Measurements from ENCODE around the gene MALSU1.

MALSU1 gene

GRCh38 chr7:23298885-23299769, at the start of gene MALSU1:
Gene MALSU1, plus strand, starts transcription at chr7:23299339. Its CDS starts 14 bp downstream, at chr7:23299353.
- peak; percentile 94 for DNase-seq (ENCODE audit: low read depth)

DNA sequence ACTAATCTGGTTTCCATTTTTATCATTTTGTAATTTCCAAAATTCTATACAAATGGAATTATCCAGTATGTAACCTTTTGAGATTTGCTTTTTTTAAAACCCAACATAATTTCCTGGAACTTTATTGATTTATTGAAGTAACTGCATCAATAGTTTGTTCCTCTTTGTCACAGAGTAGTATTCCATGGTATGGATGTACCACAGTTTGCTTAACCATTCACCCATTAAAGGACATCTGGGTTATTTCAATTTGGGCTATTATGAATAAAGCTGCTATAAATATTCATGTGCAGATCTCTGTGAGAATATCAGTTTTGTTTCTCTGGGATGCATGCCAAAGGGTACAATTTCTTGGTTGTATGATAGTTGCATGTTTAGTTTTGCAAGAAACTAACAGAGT, 49.7 kb upstream of the MALSU1 start:
- no peak for DNase-seq (ENCODE audit: low read depth)

DNA sequence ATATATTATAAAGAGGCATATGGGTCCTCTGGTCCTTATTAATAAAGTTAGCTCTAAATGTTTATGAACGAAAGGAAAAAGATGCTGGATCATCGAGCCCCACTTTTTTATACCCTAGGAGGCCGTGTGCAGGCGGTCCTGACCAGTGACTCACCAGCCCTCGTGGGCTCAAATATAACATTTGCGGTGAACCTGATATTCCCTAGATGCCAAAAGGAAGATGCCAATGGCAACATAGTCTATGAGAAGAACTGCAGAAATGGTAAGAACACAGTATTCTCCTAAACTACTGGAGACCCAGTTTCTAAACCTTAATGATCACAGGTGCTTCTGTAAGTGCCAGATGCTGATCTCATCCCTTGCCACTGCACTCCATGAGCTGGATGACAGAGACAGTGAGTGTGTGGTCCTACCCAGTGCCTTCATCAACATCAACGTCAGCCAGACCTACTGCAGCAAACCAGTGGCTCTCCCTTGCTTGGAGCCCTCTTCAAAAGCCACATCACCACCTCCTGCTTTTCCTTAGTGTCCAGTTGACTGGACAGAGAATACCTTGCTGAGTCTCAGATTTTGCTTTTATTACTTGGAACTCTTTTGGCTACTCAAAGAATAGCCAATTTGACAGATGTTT, 45.0 kb upstream of the MALSU1 start:
- DNase-seq (ENCODE audit: low read depth): peak; percentile 78

DNA sequence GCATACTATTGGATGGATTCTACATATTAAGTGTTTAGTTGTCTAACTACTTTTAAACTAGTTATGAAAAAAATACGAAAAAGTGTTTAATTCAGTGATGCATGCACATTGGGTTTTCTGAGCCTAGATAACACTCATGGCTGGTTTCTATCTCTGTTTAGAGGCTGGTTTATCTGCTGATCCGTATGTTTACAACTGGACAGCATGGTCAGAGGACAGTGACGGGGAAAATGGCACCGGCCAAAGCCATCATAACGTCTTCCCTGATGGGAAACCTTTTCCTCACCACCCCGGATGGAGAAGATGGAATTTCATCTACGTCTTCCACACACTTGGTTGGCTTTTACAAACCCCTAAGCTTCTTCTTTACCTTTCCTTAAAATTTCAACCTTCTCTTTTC, 42.4 kb upstream of the MALSU1 start:
- no peak for DNase-seq (ENCODE audit: low read depth)

DNA sequence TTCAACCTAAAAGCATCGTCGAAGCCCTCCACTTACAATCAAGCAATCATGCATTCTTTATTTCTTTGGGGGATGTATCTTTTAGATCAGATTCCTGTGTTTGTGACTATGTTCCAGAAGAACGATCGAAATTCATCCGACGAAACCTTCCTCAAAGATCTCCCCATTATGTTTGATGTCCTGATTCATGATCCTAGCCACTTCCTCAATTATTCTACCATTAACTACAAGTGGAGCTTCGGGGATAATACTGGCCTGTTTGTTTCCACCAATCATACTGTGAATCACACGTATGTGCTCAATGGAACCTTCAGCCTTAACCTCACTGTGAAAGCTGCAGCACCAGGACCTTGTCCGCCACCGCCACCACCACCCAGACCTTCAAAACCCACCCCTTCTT, 38.8 kb upstream of the MALSU1 start:
- DNase-seq (ENCODE audit: low read depth): no peak

DNA sequence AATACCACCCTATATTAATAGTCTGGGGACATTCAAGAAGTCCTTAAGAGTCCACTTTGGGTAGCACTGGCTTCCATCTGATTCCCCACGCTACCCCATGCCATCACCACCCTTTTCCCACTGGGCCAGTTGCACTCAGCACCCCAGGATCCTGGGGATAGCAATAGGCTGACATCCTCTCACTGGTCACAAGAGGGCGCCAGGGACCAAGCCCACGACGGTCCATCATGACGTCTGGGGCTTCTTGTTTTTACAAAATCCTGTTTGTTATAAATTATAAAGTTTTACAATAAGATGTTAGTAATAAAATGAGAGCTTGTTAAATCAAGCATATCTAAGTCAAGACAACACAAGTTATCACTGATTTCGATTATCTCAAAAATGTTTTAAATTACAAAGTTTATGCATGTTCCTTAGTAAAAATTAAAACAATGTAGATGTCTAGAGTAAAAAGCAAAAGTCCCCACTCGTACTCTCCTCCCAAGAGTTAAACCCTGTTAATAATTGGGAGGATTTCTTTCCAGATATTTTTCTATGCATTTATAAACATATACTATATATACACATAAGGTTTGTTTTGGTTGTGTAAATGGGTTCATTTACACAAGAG, 37.2 kb upstream of the MALSU1 start:
- DNase-seq (ENCODE audit: low read depth): no peak

GRCh38 chr7:23264916-23265458, 34.2 kb upstream of the MALSU1 start:
- DNase-seq (ENCODE audit: low read depth): no peak

GRCh38 chr7:23266918-23267317, 32.2 kb upstream of the MALSU1 start:
- DNase-seq (ENCODE audit: low read depth): no peak

DNA sequence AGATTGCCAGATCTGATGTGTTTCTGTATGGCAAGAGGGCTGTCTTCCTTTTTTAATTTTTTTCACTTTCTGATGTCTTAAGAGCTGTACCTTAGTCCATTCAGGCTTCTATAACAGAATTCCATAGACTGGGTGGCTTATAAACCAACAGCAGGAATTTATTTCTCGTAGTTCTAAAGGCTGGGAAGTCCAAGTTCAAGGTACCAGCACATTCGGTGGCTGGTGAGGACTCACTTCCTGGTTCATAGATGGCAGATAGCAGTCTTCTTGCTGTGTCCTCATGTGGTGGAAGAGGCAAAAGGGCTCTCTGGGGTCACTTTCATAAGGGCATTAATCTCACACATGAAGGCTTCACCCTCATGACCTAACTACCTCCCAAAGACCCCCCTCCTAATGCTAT, 31.8 kb upstream of the MALSU1 start:
- DNase-seq (ENCODE audit: low read depth): no peak

DNA sequence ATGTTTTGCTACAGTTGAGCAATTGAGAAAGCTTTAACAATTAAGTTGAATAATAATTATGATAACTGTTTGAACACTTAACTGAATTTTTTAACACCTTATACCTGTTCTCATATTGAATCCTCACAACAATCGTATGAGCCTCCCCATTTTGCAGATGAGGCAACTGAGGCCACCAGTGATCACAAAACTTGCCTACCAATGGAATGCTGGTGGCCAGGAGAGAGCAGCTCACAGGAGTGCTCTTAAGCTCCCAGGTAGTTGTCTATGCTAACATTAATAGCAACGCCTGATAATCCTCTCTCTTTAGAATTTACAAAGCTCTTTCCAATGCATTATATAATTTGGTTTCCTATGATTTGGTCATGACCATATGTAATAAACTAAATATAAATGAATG, 31.0 kb upstream of the MALSU1 start:
- no peak for DNase-seq (ENCODE audit: low read depth)

- no peak for DNase-seq (ENCODE audit: low read depth)
Observed at GRCh38 chr7:23268746-23269145, 30.4 kb upstream of the MALSU1 start.

GRCh38 chr7:23272275-23272674, 26.9 kb upstream of the MALSU1 start:
- no peak for DNase-seq (ENCODE audit: low read depth)

GRCh38 chr7:23273141-23273599, 26.0 kb upstream of the MALSU1 start:
- DNase-seq (ENCODE audit: low read depth): peak; percentile 28

- no peak for DNase-seq (ENCODE audit: low read depth)
Observed at GRCh38 chr7:23275912-23276311, 23.2 kb upstream of the MALSU1 start.

- no peak for DNase-seq (ENCODE audit: low read depth)
Observed at GRCh38 chr7:23276376-23276775, 22.8 kb upstream of the MALSU1 start.

DNA sequence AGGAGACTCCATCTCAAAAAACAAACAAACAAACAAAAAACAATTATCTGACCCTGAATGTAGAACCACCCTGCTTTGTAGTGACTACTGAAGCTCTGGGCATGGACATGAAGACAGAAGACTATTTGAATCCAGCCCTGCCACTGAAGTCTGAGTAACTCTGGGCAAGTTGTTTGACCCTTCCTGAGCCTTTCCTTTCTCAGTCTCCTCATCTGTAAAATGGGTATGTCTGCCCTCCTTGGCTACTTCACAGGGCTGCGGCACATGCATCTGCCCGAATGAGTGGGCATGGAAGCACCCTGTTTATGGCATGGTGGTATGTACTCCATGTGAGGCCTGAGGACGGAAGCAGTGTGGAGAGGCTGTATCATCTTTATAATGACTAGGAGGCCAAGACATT, 22.2 kb upstream of the MALSU1 start:
- no peak for DNase-seq (ENCODE audit: low read depth)

GRCh38 chr7:23277359-23277989, 21.7 kb upstream of the MALSU1 start:
- peak; percentile 45 for DNase-seq (ENCODE audit: low read depth)

DNA sequence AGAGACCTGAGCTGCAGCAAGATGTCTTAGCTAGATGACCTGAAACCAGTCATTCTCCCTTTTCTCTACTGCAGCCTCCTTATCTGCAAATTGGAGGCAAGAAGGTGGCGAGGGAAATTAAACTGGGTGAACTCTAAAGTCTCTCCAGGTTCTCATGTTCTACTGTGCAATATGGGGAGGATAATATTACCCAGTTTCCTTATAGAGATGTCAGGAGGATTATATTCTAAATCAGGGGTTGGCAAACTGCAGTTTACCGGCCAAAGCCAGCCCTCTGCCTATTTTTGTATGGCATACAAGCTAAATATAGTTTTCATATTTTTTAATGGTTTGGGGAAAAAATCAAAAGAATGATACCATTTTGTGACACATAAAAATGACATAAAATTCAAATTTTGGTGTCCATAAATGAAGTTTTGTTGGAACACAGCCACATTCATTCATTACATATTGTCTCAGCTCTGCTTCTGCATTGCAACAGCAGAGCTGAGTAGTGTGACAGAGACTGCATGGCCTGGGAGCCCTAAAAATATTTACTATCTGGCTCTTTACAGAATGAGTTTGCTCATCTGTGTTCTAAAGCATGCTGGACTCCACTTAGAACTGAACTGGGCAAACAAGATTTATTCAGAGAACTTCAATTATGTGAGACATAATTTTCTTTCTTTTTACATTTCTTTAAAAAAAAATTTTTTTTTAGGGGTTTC, 19.2 kb upstream of the MALSU1 start:
- DNase-seq (ENCODE audit: low read depth): no peak

GRCh38 chr7:23283086-23283485, 16.1 kb upstream of the MALSU1 start:
- no peak for DNase-seq (ENCODE audit: low read depth)

- DNase-seq (ENCODE audit: low read depth): no peak
Observed at GRCh38 chr7:23284871-23285270, 14.3 kb upstream of the MALSU1 start.

Data from stromal cell of bone marrow (primary cell).